IMR-90 (cell line): ENCODE data around the gene NHLRC2. TPM values are rescaled to one million over a fixed set of nuclear protein-coding genes. Genes with fewer than 3 reads are reported as not detected.

Experiments
- ATAC-seq: fragments of 200-7000 bp; cut with Tn5 transposase; 2 replicates; pipeline ENCODE4 v1.9.1; 2020; ENCODE audit warnings: low read depth, mild to moderate bottlenecking, moderate library complexity
- BruUV-seq: library from RNA; stranded (reverse); fragments of 400-500 nt; replicated peaks from 2 replicates; lab custom pipeline; 2021; lab: Mats Ljungman, UMichigan
- CTCF ChIA-PET: fragments of 300-600 bp; formaldehyde crosslinking; extraction: SDS; loops from one replicate; lab custom pipeline; 2021; ENCODE audit warnings: antibody characterized with exemption; lab: Yijun Ruan, JAX
- POLR2A ChIA-PET: fragments of 300-600 bp; sonication (Branson Sonifier 250); formaldehyde crosslinking; loops from one replicate; lab custom pipeline; 2022; ENCODE audit warnings: antibody characterized with exemption; ENCODE audit not compliant: unreplicated experiment; lab: Charles Lee
- DNase-seq: peaks from one replicate; pipeline ENCODE4 v3.0.0; 2013
- H2AFZ ChIP-seq: replicated peaks from 2 replicates; pipeline ENCODE3; 2013; ENCODE audit warnings: low read length, mild to moderate bottlenecking; ENCODE audit not compliant: poor library complexity
- H2AK5ac ChIP-seq: 2 replicates; pipeline ENCODE4 v1.6.1; 2013; ENCODE audit warnings: low read depth, low read length, inconsistent platforms
- H2AK9ac ChIP-seq: replicated peaks from 2 replicates; pipeline ENCODE3; 2013; ENCODE audit warnings: mild to moderate bottlenecking, low read depth, low read length, moderate library complexity; ENCODE audit not compliant: poor library complexity
- H2BK120ac ChIP-seq: 2 replicates; pipeline ENCODE4 v1.6.1; 2013; ENCODE audit warnings: low read depth, low read length, inconsistent platforms
- H2BK15ac ChIP-seq: 3 replicates; pipeline ENCODE4 v1.6.1; 2013; ENCODE audit warnings: low read depth, low read length, inconsistent platforms
- H2BK20ac ChIP-seq: 2 replicates; pipeline ENCODE4 v1.6.1; 2013; ENCODE audit warnings: low read depth, mild to moderate bottlenecking, inconsistent platforms, low read length, moderate library complexity
- H2BK5ac ChIP-seq: 2 replicates; pipeline ENCODE4 v1.6.1; 2013; ENCODE audit warnings: mild to moderate bottlenecking, low read depth, low read length, inconsistent platforms; ENCODE audit not compliant: poor library complexity, severe bottlenecking
- H3K14ac ChIP-seq: replicated peaks from 2 replicates; pipeline ENCODE4 v1.6.1; 2013; ENCODE audit warnings: low read depth, low read length, inconsistent platforms
- H3K18ac ChIP-seq: 2 replicates; pipeline ENCODE4 v1.6.1; 2013; ENCODE audit warnings: low read depth, low read length, control low read depth
- H3K23ac ChIP-seq: 2 replicates; pipeline ENCODE4 v1.6.1; 2013; ENCODE audit warnings: low read depth, low read length, inconsistent platforms
- H3K27ac ChIP-seq: 2 replicates; pipeline ENCODE4 v1.5.1; 2013; ENCODE audit warnings: mild to moderate bottlenecking, control low read depth, low read length; ENCODE audit not compliant: insufficient read depth
- H3K27me3 ChIP-seq: 2 replicates; pipeline ENCODE4 v1.6.1; 2013; ENCODE audit warnings: low read length; ENCODE audit not compliant: control insufficient read depth, insufficient read depth
- H3K36me3 ChIP-seq: 2 replicates; pipeline ENCODE4 v1.6.1; 2013; ENCODE audit warnings: low read length, mixed read lengths; ENCODE audit not compliant: control insufficient read depth, insufficient read depth
- H3K4ac ChIP-seq: 2 replicates; pipeline ENCODE4 v1.6.1; 2013; ENCODE audit warnings: low read depth, low read length, inconsistent platforms
- H3K4me1 ChIP-seq: 2 replicates; pipeline ENCODE4 v1.6.1; 2013; ENCODE audit warnings: low read length, mixed read lengths; ENCODE audit not compliant: control insufficient read depth, insufficient read depth
- H3K4me2 ChIP-seq: 2 replicates; pipeline ENCODE4 v1.6.1; 2013; ENCODE audit warnings: low read depth, mild to moderate bottlenecking, control low read depth, low read length, moderate library complexity
- H3K4me3 ChIP-seq: 2 replicates; pipeline ENCODE4 v1.5.1; 2013; ENCODE audit warnings: low read depth, mild to moderate bottlenecking, control low read depth, low read length, moderate library complexity; ENCODE audit not compliant: insufficient read depth
- H3K56ac ChIP-seq: 2 replicates; pipeline ENCODE4 v1.6.1; 2013; ENCODE audit warnings: low read length, inconsistent platforms; ENCODE audit not compliant: insufficient read depth; ENCODE audit errors: extremely low read depth
- H3K79me1 ChIP-seq, 2 experiments: 2 replicates each; pipeline ENCODE4 v1.6.1; 2013; ENCODE audit warnings: low read length in 2 of 2, inconsistent platforms in 1 of 2, low read depth in 1 of 2
- H3K9ac ChIP-seq: 2 replicates; pipeline ENCODE4 v1.6.1; 2013; ENCODE audit warnings: low read depth, low read length, control low read depth
- H3K9me1 ChIP-seq: 2 replicates; pipeline ENCODE4 v1.6.1; 2013; ENCODE audit warnings: low read length, inconsistent platforms; ENCODE audit not compliant: insufficient read depth
- H3K9me3 ChIP-seq: 2 replicates; pipeline ENCODE4 v1.6.1; 2013; ENCODE audit warnings: low read length; ENCODE audit not compliant: control insufficient read depth, insufficient read depth
- H4K20me1 ChIP-seq: 2 replicates; pipeline ENCODE4 v1.6.1; 2013; ENCODE audit warnings: low read length, inconsistent platforms; ENCODE audit not compliant: insufficient read depth
- H4K5ac ChIP-seq: 2 replicates; pipeline ENCODE4 v1.6.1; 2013; ENCODE audit warnings: mild to moderate bottlenecking, low read depth, low read length, control low read depth
- H4K8ac ChIP-seq, 2 experiments: 2 replicates each; pipeline ENCODE4 v1.6.1; 2013; ENCODE audit warnings: low read depth in 2 of 2, low read length in 2 of 2, control low read depth in 1 of 2, inconsistent platforms in 1 of 2
- H4K91ac ChIP-seq: 2 replicates; pipeline ENCODE4 v1.6.1; 2013; ENCODE audit warnings: low read depth, low read length, inconsistent platforms; ENCODE audit not compliant: insufficient read depth
- BHLHE40 ChIP-seq: fragments of 150-350 bp; IDR thresholded peaks from 2 replicates; pipeline ENCODE4 v1.6.1; 2016; ENCODE audit warnings: mild to moderate bottlenecking, low read depth, low read length
- CHD1 ChIP-seq: IDR thresholded peaks from 2 replicates; pipeline ENCODE4 v1.6.1; 2012; ENCODE audit warnings: low read depth, low read length, improper control_type of control experiment
- MAZ ChIP-seq: IDR thresholded peaks from 2 replicates; pipeline ENCODE4 v1.6.1; 2012; ENCODE audit warnings: low read depth, mild to moderate bottlenecking, low read length, improper control_type of control experiment, moderate library complexity, borderline replicate concordance
- NFE2L2 ChIP-seq: fragments of 150-350 bp; IDR thresholded peaks from 2 replicates; pipeline ENCODE4 v1.6.1; 2016; ENCODE audit warnings: low read depth, mild to moderate bottlenecking, low read length
- POLR2A ChIP-seq: IDR thresholded peaks from 2 replicates; pipeline ENCODE4 v1.6.1; 2012; ENCODE audit warnings: mild to moderate bottlenecking, low read depth, low read length
- RAD21 ChIP-seq: IDR thresholded peaks from 2 replicates; pipeline ENCODE4 v1.6.1; 2012; ENCODE audit warnings: low read length, improper control_type of control experiment
- USF2 ChIP-seq: fragments of 150-350 bp; IDR thresholded peaks from 2 replicates; pipeline ENCODE4 v1.6.1; 2017; ENCODE audit warnings: mild to moderate bottlenecking, antibody characterized with exemption, low read length, low read depth
- WGBS, 2 experiments: methylation state at CpG; one replicate each; pipeline versions ENCODE4 v1.1.5 to v1.1.7; 2013; ENCODE audit warnings: missing lambda C conversion rate in 2 of 2; ENCODE audit not compliant: insufficient read length in 1 of 2; ENCODE audit errors: extremely low coverage in 2 of 2; 5-methylcytosine and 5-hydroxymethylcytosine counted together
- dilution Hi-C: fragments of 300-500 bp; cut with HindIII; formaldehyde crosslinking; loops from one replicate; pipeline ENCODE4 v1.14.3; 2018; ENCODE audit warnings: low sequenced_read_pairs; ENCODE audit not compliant: unreplicated experiment
- in situ Hi-C: fragments of 300-500 bp; cut with MboI; formaldehyde crosslinking; loops from 3 replicates; pipeline ENCODE4 v1.14.3; 2019; ENCODE audit warnings: low sequenced_read_pairs, inconsistent platforms, mixed read lengths
- intact Hi-C: fragments of 100-400 bp; cut with micrococcal nuclease; formaldehyde crosslinking; loops from 2 replicates; pipeline ENCODE4 v1.10.0; 2022
- polyA plus RNA-seq, 3 experiments: library from polyadenylated mRNA; depleted of rRNA; stranded (reverse); fragments of >200 nt; gene quantifications; 2 replicates each; pipeline ENCODE4 v1.2.3, GENCODE V29; 2012; ENCODE audit warnings: low replicate concordance in 1 of 3
- total RNA-seq: library from RNA; depleted of rRNA; stranded (reverse); fragments of >200 nt; gene quantifications from 2 replicates; pipeline ENCODE4 v1.2.3, GENCODE V29; 2012

Gene NHLRC2
- total and polyA plus RNA-seq, 2 of the 4 experiments (the other 2 are of a cell fraction), result 3.0 to 11.8 TPM

GRCh38 chr10:113867904-113868303 lies 13.4 kb downstream of the NHLRC2 start:
- Histone ChIP-seq H3K27me3 (no peaks in the 10 kb centered on the region), H3K9ac (no peak overlapping the region), H4K20me1 (no peaks in the 10 kb centered on the region), H3K4ac (no peak overlapping the region), H2BK5ac (no peak overlapping the region), H3K23ac (no peak overlapping the region), H4K8ac (no peak overlapping the region), H3K18ac (no peak overlapping the region), H2AK5ac (no peak overlapping the region), H3K27ac (no peak overlapping the region), H2AK9ac (no peak overlapping the region), H3K79me1 (peaks cover 6 to 16% of the 10 kb centered on the region in 2 experiments; a peak in 2 of 4 replicates), H3K9me3 (no peaks in the 10 kb centered on the region), H2BK15ac (no peak overlapping the region), H4K91ac (no peak overlapping the region), H3K4me3 (no peak overlapping the region), H3K36me3 (peaks cover 2% of the 10 kb centered on the region), H3K14ac (no peak overlapping the region), H2AFZ (no peak overlapping the region), H3K9me1 (no peaks in the 10 kb centered on the region), H3K4me2 (no peak overlapping the region), H4K5ac (no peak overlapping the region), H2BK120ac (no peak overlapping the region), H3K4me1 (no peaks in the 10 kb centered on the region), H3K56ac (no peak overlapping the region), H2BK20ac (no peak overlapping the region)
- intact Hi-C loops (no loop called here), in situ Hi-C loops (no loop called here), dilution Hi-C loops (no loop called here)
- WGBS, 2 experiments, result no CpG with 5 or more reads among the region's 4 CpGs
- POLR2A ChIA-PET, result no interaction called here
- ATAC-seq (no peak), DNase-seq (no peak)
- TF ChIP-seq NFE2L2 (no peak), MAZ (no peak), BHLHE40 (no peak), RAD21 (no peak), USF2 (no peak), POLR2A (no peak), CHD1 (no peak)
- CTCF ChIA-PET, result interaction anchor here (0.5 kb wide), 1 partner anchor 32 kb away, joined by 3 read pairs; no protein-coding TSS in a partner anchor
- BruUV-seq, result no TSS peak
